Sciatic nerve (tissue), 2 donors: ENCODE data around the gene HOXA10. TPM values are rescaled to one million over a fixed set of nuclear protein-coding genes. Genes with fewer than 3 reads are reported as not detected.
A peak's percentile ranks its signal among the peaks of the same experiment; 100 is the strongest.

ENCODE experiments used
- ATAC-seq: fragments of 200-7000 bp; cut with Tn5 transposase; one replicate; pipeline ENCODE4 v1.9.1; 2020; ENCODE audit warnings: mild to moderate bottlenecking, moderate library complexity
- DNase-seq: peaks from one replicate; pipeline ENCODE4 v3.0.0-alpha.2; 2020; ENCODE audit warnings: low spot score
- intact Hi-C: fragments of 100-400 bp; cut with DNase I; formaldehyde crosslinking; loops from one replicate; pipeline ENCODE4 v1.14.2; 2022
- total RNA-seq: library from RNA; stranded (reverse); fragmentation: NEBNext Ultra II Directional; extraction: Animal tissue kit (Norgen Biotek cat#: 25700); gene quantifications from one replicate; pipeline ENCODE4 v1.2.1, GENCODE V29; 2021
- donor health status: DM: no; HTN: no; CAD: no.
- donor health status: DM: no; HTN: no; CAD: no.

The HOXA10 gene
- total RNA-seq, 1 donor from 2014 or later = 11.2 TPM

GRCh38 chr7:27152816-27153442 lies 21.2 kb downstream of the HOXA10 start:
- intact Hi-C loops = loop anchor here (10.0 kb wide), 1 partner anchor 778 kb away; no protein-coding TSS in a partner anchor
- peak; percentile 61 for DNase-seq
- ATAC-seq = no peak

GRCh38 chr7:27151931-27152815 lies 21.9 kb downstream of the HOXA10 start, which contains the start of gene HOXA3:
HOXA3 (minus strand) TSS chr7:27152583; CDS start chr7:27110640, 41,943 bp downstream.
- ATAC-seq = peak; percentile 61
- peak; percentile 82 for DNase-seq
- intact Hi-C loops = loop anchor here (10.0 kb wide), 1 partner anchor 777 kb away; no protein-coding TSS in a partner anchor

- ATAC-seq = no peak
- peak; percentile 64 for DNase-seq
- intact Hi-C loops = loop anchor here (10.0 kb wide), 1 partner anchor 777 kb away; no protein-coding TSS in a partner anchor
Measured at GRCh38 chr7:27151341-27151930, 22.7 kb downstream of the HOXA10 start.

- ATAC-seq (peak; percentile 65), DNase-seq (peak; percentile 86)
- intact Hi-C loops = loop anchor here (10.0 kb wide), 1 partner anchor 776 kb away; no protein-coding TSS in a partner anchor
Measured at GRCh38 chr7:27150568-27151340, 23.4 kb downstream of the HOXA10 start.

- DNase-seq = peak; percentile 56
- no peak for ATAC-seq
- intact Hi-C loops = loop anchor here (10.0 kb wide), 1 partner anchor 775 kb away; no protein-coding TSS in a partner anchor
Measured at GRCh38 chr7:27149842-27150567, 24.1 kb downstream of the HOXA10 start.

DNA sequence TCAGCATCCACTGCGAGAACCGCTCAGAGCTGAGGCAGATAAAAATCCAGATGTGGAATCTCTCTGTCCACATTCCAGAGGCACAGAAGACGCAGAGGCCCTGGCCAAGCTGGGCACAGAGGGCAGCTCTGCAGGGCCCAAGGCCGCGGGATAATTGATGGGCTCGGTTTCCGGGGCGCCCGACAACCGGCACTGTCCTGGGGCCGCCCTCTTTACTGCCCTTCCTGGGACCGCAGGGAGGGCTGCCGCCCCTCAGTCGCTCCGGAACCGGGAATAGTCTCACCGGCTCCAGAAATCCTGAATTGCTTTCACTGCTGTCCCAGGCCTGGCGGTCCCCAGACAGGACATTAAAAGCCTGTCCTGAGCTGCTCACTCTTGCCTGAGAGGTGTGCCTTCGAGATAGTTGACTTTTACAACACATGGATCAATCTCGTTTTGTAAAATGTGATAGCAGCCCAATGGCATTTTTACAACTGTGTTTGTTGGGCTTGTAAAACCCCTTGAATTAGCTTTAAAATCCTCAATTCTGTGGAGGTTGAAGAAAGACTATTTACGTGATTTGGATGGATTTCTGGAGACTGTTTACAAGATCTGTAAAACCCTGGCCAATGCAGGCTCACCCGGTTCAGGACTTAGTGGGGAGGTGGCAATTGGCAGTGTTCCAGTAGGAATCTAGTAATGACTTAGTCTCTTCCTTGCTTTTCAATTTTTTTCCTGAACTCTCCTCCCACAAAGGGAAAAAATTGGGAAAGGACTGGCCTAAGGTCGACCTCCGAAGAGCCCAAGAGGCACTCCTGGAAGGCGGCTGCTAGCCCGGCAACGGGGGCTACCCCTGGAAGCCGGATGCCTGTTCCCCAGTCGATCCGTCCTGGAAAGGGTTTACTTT lies 25.1 kb downstream of the HOXA10 start:
- no peak for ATAC-seq
- intact Hi-C loops = no loop called here

GRCh38 chr7:27148031-27148755 lies 25.9 kb downstream of the HOXA10 start:
- DNase-seq (peak; percentile 68), ATAC-seq (no peak)
- intact Hi-C loops = no loop called here

More for the DNA sequence above, 25.1 kb downstream of the HOXA10 start:
- DNase-seq = peak; percentile 56

DNA sequence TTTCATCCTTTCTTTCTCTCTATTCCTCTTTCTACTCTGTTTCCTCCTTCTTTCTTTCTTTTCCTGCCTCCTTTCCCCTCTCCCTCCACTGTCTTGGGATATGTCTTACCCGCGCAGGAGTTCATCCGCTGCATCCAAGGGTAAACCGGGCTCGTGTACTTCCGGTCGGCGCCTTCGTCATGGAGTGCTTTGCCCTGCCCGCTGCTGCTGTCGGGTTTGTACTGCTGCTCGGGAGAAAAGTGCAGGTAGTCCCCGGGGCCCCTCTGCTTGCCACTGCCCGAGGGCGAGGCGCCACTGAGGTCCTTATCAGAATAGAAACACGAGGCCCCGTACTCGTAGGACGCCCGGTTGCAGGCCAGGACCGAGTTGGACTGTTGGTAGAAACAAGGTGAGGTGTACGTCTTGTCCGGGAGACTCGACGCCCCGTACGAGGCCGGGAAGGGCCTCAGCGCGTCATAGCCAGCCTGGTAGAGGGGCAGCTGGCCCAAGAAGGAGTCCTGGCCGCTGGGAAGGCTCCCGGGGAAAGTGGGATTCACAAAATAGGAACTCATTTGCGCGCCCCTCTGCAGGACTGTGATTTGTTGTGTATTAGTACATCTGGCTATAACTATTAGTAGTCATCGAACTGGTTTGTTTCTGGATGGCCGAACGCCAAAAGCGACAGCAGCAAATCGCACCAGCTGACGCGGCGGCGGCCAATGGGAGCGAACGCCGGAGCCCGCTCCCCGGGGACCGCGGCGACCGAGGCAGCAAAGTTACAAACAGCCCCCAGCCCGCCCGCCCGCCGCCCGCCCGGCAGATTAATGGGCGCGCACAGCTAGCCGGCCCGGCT lies 26.7 kb downstream of the HOXA10 start, which contains the start of gene HOXA6:
HOXA6 (minus strand) TSS at position 576 of the 832 bp plus-strand sequence; CDS start at position 551, 25 bp downstream.
- DNase-seq = peak; percentile 86
- intact Hi-C loops = no loop called here
- peak; percentile 1 for ATAC-seq

GRCh38 chr7:27146491-27147198 lies 27.5 kb downstream of the HOXA10 start:
- intact Hi-C loops = no loop called here

GRCh38 chr7:27145914-27146412 lies 28.2 kb downstream of the HOXA10 start:
- intact Hi-C loops = no loop called here
- ATAC-seq = no peak
- no peak for DNase-seq

More at GRCh38 chr7:27146491-27147198, 27.5 kb downstream of the HOXA10 start:
- DNase-seq = no peak
- ATAC-seq = no peak

DNA sequence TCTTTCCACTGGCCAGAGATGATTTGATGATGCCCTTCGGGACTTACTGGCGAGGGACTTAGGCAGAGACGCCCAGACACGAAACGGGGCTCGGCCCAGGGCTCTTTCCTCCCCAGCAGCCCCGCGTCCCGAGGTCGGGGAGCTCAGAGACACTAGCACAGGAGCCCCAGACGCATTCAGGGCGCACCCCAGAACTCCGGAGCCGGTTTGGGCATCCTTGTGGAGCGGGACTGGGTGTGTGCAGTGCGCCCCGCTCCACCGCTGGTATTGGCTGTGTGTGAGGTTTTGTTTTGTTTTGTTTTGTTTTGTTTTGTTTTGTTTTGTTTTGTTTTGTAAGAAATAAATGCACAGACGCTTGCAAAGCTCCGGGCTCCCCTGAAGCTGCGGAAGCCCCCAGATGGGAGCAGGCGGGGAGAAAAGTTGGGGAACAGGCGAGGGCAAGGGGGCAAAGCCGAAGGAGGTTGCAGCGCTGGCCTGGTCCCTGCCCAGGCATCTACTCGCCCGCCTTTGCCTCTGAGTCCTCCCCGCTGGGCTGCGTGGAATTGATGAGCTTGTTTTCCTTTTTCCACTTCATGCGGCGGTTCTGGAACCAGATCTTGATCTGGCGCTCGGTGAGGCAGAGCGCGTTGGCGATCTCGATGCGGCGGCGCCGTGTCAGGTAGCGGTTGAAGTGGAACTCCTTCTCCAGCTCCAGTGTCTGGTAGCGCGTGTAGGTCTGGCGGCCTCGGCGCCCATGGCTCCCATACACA lies 28.8 kb downstream of the HOXA10 start:
- no peak for ATAC-seq
- intact Hi-C loops = no loop called here
- DNase-seq = peak; percentile 62

DNA sequence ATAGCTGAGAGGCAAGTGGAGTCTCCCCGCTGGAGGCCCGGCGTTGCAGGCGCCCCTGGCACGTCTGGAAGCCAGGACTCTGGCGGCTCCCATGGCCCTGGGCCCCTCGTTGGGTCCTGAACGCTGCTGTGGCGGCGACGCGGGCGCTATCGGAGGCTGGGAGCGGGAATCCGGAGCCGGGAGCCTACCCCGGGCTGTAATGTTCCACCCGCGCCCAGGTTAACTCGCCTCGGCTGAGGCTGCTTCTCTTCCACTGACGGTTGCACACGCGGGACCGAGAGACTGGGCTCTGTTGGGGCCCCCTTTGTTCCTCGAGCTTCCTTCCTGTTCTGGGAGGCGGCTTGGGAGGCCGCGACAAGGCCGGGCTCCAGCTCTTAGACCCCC lies 29.3 kb downstream of the HOXA10 start:
- peak; percentile 66 for DNase-seq
- ATAC-seq = peak; percentile 3
- intact Hi-C loops = no loop called here

- no peak for DNase-seq
- ATAC-seq = no peak
- intact Hi-C loops = no loop called here
Measured at GRCh38 chr7:27143950-27144780, 30.0 kb downstream of the HOXA10 start.
